Activated CD8-positive, alpha-beta memory T cell treated with anti-CD3 and anti-CD28 coated beads, Interleukin-2, amount 50 U/mL, for 48 hours (primary cell): ENCODE measurements around the gene NMNAT3.

ENCODE experiments used
- DNase-seq: peaks from one replicate; pipeline ENCODE4 v3.0.0-alpha.2; 2020

The NMNAT3 gene

GRCh38 chr3:139517321-139518065, 160.3 kb downstream of the NMNAT3 start:
- DNase-seq, result no peak

- no peak for DNase-seq
Measured at GRCh38 chr3:139514741-139515140, 163.0 kb downstream of the NMNAT3 start.
